ENCODE data around the gene CNTN1.

DNA sequence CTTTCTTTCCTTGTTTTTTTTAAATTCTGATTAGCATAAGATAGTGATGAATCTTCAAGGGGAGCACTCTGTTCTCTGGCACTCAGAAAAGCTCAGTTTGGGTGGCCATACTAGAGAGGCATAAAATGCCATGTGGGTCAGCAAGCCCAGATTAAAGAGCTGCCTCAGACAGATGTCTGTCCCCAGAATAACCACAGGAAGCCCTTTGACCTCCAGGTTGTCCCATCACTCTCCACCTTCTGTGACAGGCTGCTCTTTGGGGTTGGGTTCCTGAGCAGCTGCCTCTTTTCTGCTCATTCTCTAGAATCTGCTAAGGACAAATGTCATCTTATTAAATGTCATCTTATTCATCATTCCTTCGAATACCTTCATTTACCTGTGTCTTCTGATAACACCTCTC is 399.9 kb downstream of the CNTN1 start:
- TF ChIP-seq TAF1 (IDR thresholded peaks at IDR 0.05; ENCODE audit: low read depth, low read length): no peak
- no peak for TF ChIP-seq POLR2AphosphoS5 (IDR thresholded peaks at IDR 0.05; ENCODE audit: low read depth, low read length)
- TF ChIP-seq POLR2A (IDR thresholded peaks at IDR 0.05; ENCODE audit: low read depth, low read length): no peak

Data from GM12891 (cell line).